ENCODE measurements around the gene CACNG7. TPM values are rescaled to one million over a fixed set of nuclear protein-coding genes. Genes with fewer than 3 reads are reported as not detected.
A peak's percentile ranks its signal among the peaks of the same experiment; 100 is the strongest.

Gene CACNG7
- polyA plus RNA-seq, 3 donors: not detected

DNA sequence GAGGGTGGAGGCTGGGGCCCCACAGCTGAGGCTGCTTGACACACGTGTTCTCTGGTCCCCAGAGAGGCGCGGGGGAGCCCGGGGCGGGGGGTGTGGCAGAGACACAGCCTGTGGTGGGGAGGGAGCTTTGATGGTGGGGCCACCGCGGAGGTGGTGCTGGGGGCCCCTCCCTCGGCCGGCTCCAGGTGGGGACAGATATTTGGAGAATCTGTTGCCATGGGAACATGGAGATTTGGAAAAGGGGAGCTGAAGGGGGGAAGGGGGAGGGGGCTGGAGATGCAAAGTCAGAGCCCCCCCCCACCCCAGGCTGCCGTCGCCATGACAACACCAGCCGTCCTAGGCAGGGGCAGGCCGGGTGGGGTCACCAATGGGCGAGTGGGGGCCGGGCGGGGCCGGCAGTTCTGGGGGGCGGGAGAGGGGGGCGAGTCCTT, 25.8 kb upstream of the CACNG7 start:
- peaks cover 21 to 53% (median 47%) of the 10 kb centered on the region in 3 donors for H3K27me3 Mint-ChIP-seq (ENCODE audit: low read depth in 3 of 3)
- peaks cover 37 to 66% of the 10 kb centered on the region in 2 donors for H3K27me3 ChIP-seq (ENCODE audit: control insufficient read depth in 2 of 2, insufficient read depth in 2 of 2, low read length in 2 of 2)
- H3K4me1 Mint-ChIP-seq: peaks cover 16% of the 10 kb centered on the region
- no peak overlapping the region for H3K4me2 ChIP-seq (replicated peaks; ENCODE audit: extremely low read depth, low read length, poor library complexity, severe bottlenecking)
- peak overlapping the region in 1 of 2 donors; percentile 85 for H3K4me3 Mint-ChIP-seq
- H3K36me3 Mint-ChIP-seq: peaks cover 3 to 8% of the 10 kb centered on the region in 2 donors
- H3K9me3 Mint-ChIP-seq: peaks cover 0 to 11% (median 5%) of the 10 kb centered on the region in 7 donors
- no peak overlapping the region for H3K9ac ChIP-seq (ENCODE audit: insufficient read depth, low read length, poor library complexity, severe bottlenecking)
- H3K27ac ChIP-seq (ENCODE audit: low read depth in 1 of 2, low read length in 2 of 2): no peak overlapping the region
- H3K27ac Mint-ChIP-seq: no peak overlapping the region
- no peak overlapping the region for H2AFZ ChIP-seq (ENCODE audit: insufficient read depth, low read depth, low read length, poor library complexity, severe bottlenecking)
- peaks cover 3 to 12% of the 10 kb centered on the region in 2 donors for H3K9me3 ChIP-seq (replicated peaks in 1 of 2; ENCODE audit: control insufficient read depth in 1 of 2, insufficient read depth in 1 of 2, low read length in 2 of 2)
- DNase-seq: no peak
- TF ChIP-seq, protein P1, sequence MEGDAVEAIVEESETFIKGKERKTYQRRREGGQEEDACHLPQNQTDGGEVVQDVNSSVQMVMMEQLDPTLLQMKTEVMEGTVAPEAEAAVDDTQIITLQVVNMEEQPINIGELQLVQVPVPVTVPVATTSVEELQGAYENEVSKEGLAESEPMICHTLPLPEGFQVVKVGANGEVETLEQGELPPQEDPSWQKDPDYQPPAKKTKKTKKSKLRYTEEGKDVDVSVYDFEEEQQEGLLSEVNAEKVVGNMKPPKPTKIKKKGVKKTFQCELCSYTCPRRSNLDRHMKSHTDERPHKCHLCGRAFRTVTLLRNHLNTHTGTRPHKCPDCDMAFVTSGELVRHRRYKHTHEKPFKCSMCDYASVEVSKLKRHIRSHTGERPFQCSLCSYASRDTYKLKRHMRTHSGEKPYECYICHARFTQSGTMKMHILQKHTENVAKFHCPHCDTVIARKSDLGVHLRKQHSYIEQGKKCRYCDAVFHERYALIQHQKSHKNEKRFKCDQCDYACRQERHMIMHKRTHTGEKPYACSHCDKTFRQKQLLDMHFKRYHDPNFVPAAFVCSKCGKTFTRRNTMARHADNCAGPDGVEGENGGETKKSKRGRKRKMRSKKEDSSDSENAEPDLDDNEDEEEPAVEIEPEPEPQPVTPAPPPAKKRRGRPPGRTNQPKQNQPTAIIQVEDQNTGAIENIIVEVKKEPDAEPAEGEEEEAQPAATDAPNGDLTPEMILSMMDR (IDR thresholded peaks at IDR 0.05): no peak
- H3K4me1 ChIP-seq (ENCODE audit: control insufficient read depth in 1 of 2, insufficient read depth in 2 of 2, low read length in 2 of 2): peaks cover 28 to 40% of the 10 kb centered on the region in 2 donors
- no peaks in the 10 kb centered on the region for H4K20me1 ChIP-seq (ENCODE audit: insufficient read depth, low read length)
- H3K4me3 ChIP-seq (replicated peaks in 1 of 3; ENCODE audit: low read depth in 2 of 3, low read length in 3 of 3): no peak overlapping the region
- no peaks in the 10 kb centered on the region for H3K79me2 ChIP-seq (ENCODE audit: insufficient read depth, low read length)
- H3K36me3 ChIP-seq (replicated peaks in 1 of 2; ENCODE audit: control insufficient read depth in 1 of 2, insufficient read depth in 2 of 2, low read length in 2 of 2): no peaks in the 10 kb centered on the region
- intact Hi-C loops (cut with micrococcal nuclease): loop anchor here (5.0 kb wide), 2 partner anchors 36 to 41 kb away; no protein-coding TSS in a partner anchor
- WGBS (ENCODE audit: insufficient coverage): 0% methylated on average over 4 of the region's 19 CpGs

DNA sequence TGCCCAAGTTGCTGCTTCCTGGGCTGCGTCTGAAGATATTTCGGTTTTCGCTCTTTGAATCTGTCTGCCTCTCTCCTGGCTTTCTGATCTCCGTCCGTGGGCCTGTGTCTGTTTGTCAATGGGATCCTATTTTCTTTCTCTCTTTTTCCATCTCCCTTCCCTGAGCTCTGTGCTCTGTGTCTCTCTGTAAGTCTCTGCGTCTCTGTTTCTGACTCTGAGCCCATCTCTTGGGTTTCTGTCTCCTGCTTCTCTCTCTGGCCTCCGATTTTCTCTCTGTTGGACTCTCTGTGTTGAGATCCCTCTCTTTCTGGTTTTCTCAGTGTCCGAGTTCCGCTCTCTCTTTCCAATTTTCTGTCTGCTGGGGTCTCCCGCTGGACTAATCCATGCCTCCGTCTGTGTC, 25.3 kb upstream of the CACNG7 start:
- Histone ChIP-seq H3K27me3 (ENCODE audit: control insufficient read depth in 2 of 2, insufficient read depth in 2 of 2, low read length in 2 of 2) (peaks cover 37 to 66% of the 10 kb centered on the region in 2 donors), H3K9me3 (replicated peaks in 1 of 2; ENCODE audit: control insufficient read depth in 1 of 2, insufficient read depth in 1 of 2, low read length in 2 of 2) (peaks cover 3 to 12% of the 10 kb centered on the region in 2 donors), H2AFZ (ENCODE audit: insufficient read depth, low read depth, low read length, poor library complexity, severe bottlenecking) (no peak overlapping the region), H3K36me3 (replicated peaks in 1 of 2; ENCODE audit: control insufficient read depth in 1 of 2, insufficient read depth in 2 of 2, low read length in 2 of 2) (no peaks in the 10 kb centered on the region), H4K20me1 (ENCODE audit: insufficient read depth, low read length) (no peaks in the 10 kb centered on the region), H3K4me2 (replicated peaks; ENCODE audit: extremely low read depth, low read length, poor library complexity, severe bottlenecking) (no peak overlapping the region), H3K4me3 (replicated peaks in 1 of 3; ENCODE audit: low read depth in 2 of 3, low read length in 3 of 3) (no peak overlapping the region), H3K9ac (ENCODE audit: insufficient read depth, low read length, poor library complexity, severe bottlenecking) (no peak overlapping the region), H3K79me2 (ENCODE audit: insufficient read depth, low read length) (no peaks in the 10 kb centered on the region), H3K4me1 (ENCODE audit: control insufficient read depth in 1 of 2, insufficient read depth in 2 of 2, low read length in 2 of 2) (peaks cover 27 to 39% of the 10 kb centered on the region in 2 donors), H3K27ac (ENCODE audit: low read depth in 1 of 2, low read length in 2 of 2) (no peak overlapping the region)
- H3K27ac Mint-ChIP-seq: peak overlapping the region in 1 of 7 donors; percentile 70
- H3K4me1 Mint-ChIP-seq: peaks cover 13% of the 10 kb centered on the region
- peaks cover 0 to 11% (median 5%) of the 10 kb centered on the region in 7 donors for H3K9me3 Mint-ChIP-seq
- H3K36me3 Mint-ChIP-seq: peaks cover 3 to 8% of the 10 kb centered on the region in 2 donors
- no peak for DNase-seq
- 37% methylated on average over 9 of the region's 11 CpGs for WGBS (ENCODE audit: insufficient coverage)
- intact Hi-C loops (cut with micrococcal nuclease): loop anchor here (5.0 kb wide), 2 partner anchors 36 to 41 kb away; no protein-coding TSS in a partner anchor
- TF ChIP-seq, protein P1 (IDR thresholded peaks at IDR 0.05): no peak
- peak overlapping the region in 1 of 2 donors; percentile 82 for H3K4me3 Mint-ChIP-seq
- H3K27me3 Mint-ChIP-seq (ENCODE audit: low read depth in 3 of 3): peaks cover 21 to 52% (median 45%) of the 10 kb centered on the region in 3 donors

Data from CD14-positive monocyte (primary cell).